ENCODE results near the gene ZNF135.

DNA sequence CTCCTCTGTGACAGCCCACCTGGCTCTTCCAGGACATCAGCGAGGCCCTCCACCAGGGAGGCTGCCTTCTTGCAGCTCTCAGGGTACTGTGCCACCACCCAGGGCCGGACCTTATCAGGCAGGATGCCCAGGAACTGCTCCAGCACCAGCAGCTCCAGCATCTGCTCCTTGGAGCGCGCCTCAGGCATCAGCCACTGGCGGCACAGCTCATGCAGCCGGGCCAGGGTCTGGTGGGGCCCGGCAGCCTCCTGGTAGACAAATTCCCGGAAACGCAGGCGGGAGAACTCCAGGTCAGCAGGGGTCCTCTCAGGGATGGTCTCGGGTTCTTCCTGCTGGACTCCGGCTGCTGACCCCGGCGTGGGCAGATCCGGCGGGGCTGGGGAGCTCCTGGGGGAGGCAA, 30.8 kb downstream of the ZNF135 start:
- TF ChIP-seq, protein P1, sequence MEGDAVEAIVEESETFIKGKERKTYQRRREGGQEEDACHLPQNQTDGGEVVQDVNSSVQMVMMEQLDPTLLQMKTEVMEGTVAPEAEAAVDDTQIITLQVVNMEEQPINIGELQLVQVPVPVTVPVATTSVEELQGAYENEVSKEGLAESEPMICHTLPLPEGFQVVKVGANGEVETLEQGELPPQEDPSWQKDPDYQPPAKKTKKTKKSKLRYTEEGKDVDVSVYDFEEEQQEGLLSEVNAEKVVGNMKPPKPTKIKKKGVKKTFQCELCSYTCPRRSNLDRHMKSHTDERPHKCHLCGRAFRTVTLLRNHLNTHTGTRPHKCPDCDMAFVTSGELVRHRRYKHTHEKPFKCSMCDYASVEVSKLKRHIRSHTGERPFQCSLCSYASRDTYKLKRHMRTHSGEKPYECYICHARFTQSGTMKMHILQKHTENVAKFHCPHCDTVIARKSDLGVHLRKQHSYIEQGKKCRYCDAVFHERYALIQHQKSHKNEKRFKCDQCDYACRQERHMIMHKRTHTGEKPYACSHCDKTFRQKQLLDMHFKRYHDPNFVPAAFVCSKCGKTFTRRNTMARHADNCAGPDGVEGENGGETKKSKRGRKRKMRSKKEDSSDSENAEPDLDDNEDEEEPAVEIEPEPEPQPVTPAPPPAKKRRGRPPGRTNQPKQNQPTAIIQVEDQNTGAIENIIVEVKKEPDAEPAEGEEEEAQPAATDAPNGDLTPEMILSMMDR (IDR thresholded peaks at IDR 0.05) = no peak
- TF ChIP-seq POLR2A (IDR thresholded peaks at IDR 0.05) = no peak
